Right lobe of liver (tissue), 6 donors: Measurements from ENCODE around the gene ECE1. TPM values are rescaled to one million over a fixed set of nuclear protein-coding genes. Genes with fewer than 3 reads are reported as not detected.

Experiments used
- ATAC-seq, 4 donors: fragments of 200-7000 bp; cut with Tn5 transposase; one replicate each; pipeline ENCODE4 v1.9.1; 2020; ENCODE audit warnings: mild to moderate bottlenecking in 4 of 4, moderate library complexity in 4 of 4
- DNase-seq, 3 donors: peaks; one replicate each; pipeline ENCODE4 v3.0.0-alpha.2; 2020
- H3K27ac ChIP-seq, 3 donors: fragments of 200-600 bp; one replicate each; pipeline ENCODE4 v1.8.0; 2022
- H3K27me3 ChIP-seq, 2 donors: fragments of 200-600 bp; one replicate each; pipeline ENCODE4 v1.8.0; 2022
- H3K36me3 ChIP-seq, 4 donors: fragments of 200-600 bp; sonication (generic) in 1 of 4; one replicate each; pipeline versions ENCODE4 v1.5.1 to v1.8.0; 2017 to 2022; ENCODE audit warnings: control low read depth in 1 of 4
- H3K4me1 ChIP-seq, 4 donors: fragments of 200-600 bp; sonication (generic) in 1 of 4; one replicate each; pipeline versions ENCODE4 v1.5.1 to v1.8.0; 2017 to 2022; ENCODE audit warnings: control low read depth in 1 of 4
- H3K4me3 ChIP-seq, 3 donors: fragments of 200-600 bp; one replicate each; pipeline ENCODE4 v1.8.0; 2022
- H3K9me3 ChIP-seq, 4 donors: fragments of 200-600 bp; sonication (generic) in 1 of 4; one replicate each; pipeline versions ENCODE4 v1.5.1 to v1.8.0; 2017 to 2022; ENCODE audit warnings: control low read depth in 1 of 4
- POLR2A ChIP-seq: fragments of 450-650 bp; IDR thresholded peaks from one replicate; pipeline ENCODE4 v1.6.1; 2017; ENCODE audit warnings: antibody characterized with exemption, mild to moderate bottlenecking
- WGBS: methylation state at CpG from one replicate; pipeline ENCODE4 v1.1.6; 2018; ENCODE audit warnings: low coverage, low lambda C conversion rate; ENCODE audit not compliant: insufficient coverage; ENCODE audit errors: missing lambda C conversion rate; 5-methylcytosine and 5-hydroxymethylcytosine counted together
- intact Hi-C, 2 donors: fragments of 100-400 bp; cut with DNase I; formaldehyde crosslinking; loops; one replicate each; pipeline versions ENCODE4 v1.11.2 to v1.14.1; 2022
- total RNA-seq, 6 experiments: library from RNA; depleted of rRNA in 2 of 6; stranded (reverse); fragments of >200 nt in 2 of 6; fragmentation: NEBNext Ultra II Directional in 3 of 6; extraction: Animal tissue kit (Norgen Biotek cat#: 25700) in 3 of 6; gene quantifications; one replicate each; pipeline versions ENCODE4 v1.1.0 to v1.2.4, GENCODE V29; 2016 to 2023
- TF ChIP-seq, protein P1 (sequence below), 4 donors: fragments of 200-600 bp in 3 of 4; fragments of 450-650 bp in 1 of 4; IDR thresholded peaks; one replicate each; pipeline versions ENCODE4 v1.5.1 to v1.8.0; 2016 to 2022; ENCODE audit warnings: antibody characterized with exemption in 4 of 4, mild to moderate bottlenecking in 2 of 4
- donor health status: DM: no; HTN: yes; CAD: no.
- donor health status: DM: no; HTN: no; CAD: no.
- donor health status: DM: no; HTN: no; CAD: no.
- donor health status: DM: no; HTN: yes; CAD: no.
- donor health status: DM: no; HTN: yes; CAD: no.

ECE1 gene
- total RNA-seq, 6 experiments from 2014 or later: 39.7 to 61.3 (median 43.8) TPM

DNA sequence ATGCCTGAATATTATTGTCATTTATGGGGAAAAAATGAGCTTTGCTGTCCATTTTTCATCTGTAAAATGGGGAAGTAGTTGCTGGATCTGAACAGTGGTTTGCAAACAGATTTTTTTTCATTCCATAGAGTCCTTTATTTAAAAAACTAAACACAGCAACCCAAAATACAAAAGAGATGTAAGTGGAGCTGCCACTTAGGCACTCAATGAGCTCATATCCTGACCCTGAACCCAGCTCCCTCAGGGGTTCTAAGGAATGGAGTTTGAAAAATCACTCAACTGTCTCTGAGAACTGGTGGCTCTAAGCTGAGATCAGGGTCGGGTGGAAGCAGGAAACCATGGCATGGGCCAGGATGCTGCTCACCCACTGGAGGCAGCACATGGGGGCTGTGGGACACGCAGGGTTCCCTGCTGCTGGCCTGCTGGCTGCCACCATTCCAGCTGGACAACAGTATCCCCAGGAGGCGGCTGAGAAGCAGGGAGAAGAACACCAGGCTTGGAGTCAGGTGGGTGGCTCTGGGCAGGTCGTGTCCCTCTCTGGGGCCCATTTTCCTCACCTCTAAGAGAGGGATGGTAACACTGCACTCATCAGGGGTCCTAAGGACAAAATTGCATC is 9.6 kb upstream of the ECE1 start:
- Histone ChIP-seq H3K36me3 (no peaks in the 10 kb centered on the region), H3K4me1 (no peaks in the 10 kb centered on the region), H3K27ac (no peak overlapping the region), H3K4me3 (no peak overlapping the region), H3K27me3 (no peaks in the 10 kb centered on the region), H3K9me3 (no peaks in the 10 kb centered on the region)
- DNase-seq: no peak
- WGBS: 43% methylated on average over 1 of the region's 4 CpGs
- intact Hi-C loops: no loop called here
- ATAC-seq: no peak
- TF ChIP-seq, protein P1, sequence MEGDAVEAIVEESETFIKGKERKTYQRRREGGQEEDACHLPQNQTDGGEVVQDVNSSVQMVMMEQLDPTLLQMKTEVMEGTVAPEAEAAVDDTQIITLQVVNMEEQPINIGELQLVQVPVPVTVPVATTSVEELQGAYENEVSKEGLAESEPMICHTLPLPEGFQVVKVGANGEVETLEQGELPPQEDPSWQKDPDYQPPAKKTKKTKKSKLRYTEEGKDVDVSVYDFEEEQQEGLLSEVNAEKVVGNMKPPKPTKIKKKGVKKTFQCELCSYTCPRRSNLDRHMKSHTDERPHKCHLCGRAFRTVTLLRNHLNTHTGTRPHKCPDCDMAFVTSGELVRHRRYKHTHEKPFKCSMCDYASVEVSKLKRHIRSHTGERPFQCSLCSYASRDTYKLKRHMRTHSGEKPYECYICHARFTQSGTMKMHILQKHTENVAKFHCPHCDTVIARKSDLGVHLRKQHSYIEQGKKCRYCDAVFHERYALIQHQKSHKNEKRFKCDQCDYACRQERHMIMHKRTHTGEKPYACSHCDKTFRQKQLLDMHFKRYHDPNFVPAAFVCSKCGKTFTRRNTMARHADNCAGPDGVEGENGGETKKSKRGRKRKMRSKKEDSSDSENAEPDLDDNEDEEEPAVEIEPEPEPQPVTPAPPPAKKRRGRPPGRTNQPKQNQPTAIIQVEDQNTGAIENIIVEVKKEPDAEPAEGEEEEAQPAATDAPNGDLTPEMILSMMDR (IDR thresholded peaks at IDR 0.05): no peak
- TF ChIP-seq POLR2A: no peak

GRCh38 chr1:21298981-21299391 is 8.7 kb upstream of the ECE1 start:
- WGBS: 81% methylated on average over 3 of the region's 3 CpGs
- intact Hi-C loops: no loop called here
- Histone ChIP-seq H3K27me3 (no peaks in the 10 kb centered on the region), H3K36me3 (no peaks in the 10 kb centered on the region), H3K4me1 (no peaks in the 10 kb centered on the region), H3K9me3 (no peaks in the 10 kb centered on the region), H3K4me3 (no peak overlapping the region), H3K27ac (no peak overlapping the region)
- ATAC-seq (no peak), DNase-seq (no peak)
- TF ChIP-seq, protein P1 (IDR thresholded peaks at IDR 0.05): no peak
- TF ChIP-seq POLR2A: no peak

DNA sequence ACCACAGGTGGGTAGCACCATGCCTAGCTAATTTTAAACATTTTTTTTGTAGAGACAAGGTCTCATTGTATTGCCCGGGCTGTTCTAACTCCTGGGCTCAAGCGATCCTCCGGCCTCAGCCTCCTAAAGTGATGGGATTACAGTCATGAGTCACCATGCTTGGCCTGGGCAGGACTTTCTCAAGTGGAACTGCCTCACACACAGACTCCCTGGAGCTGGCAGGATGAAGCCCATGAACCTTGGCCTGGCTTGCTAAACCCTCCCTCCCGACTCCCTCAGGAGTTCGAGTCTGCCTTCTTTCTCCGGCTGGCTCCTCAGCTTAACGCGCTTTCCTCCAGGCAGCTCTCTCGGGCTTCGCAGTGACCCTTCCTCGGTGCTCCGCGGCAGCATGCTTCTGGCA is 7.7 kb upstream of the ECE1 start:
- no peak for TF ChIP-seq POLR2A
- TF ChIP-seq, protein P1 (IDR thresholded peaks at IDR 0.05): no peak
- Histone ChIP-seq H3K9me3 (no peaks in the 10 kb centered on the region), H3K4me3 (no peak overlapping the region), H3K27ac (no peak overlapping the region), H3K4me1 (no peaks in the 10 kb centered on the region), H3K36me3 (no peaks in the 10 kb centered on the region), H3K27me3 (no peaks in the 10 kb centered on the region)
- 86% methylated on average over 7 of the region's 13 CpGs for WGBS
- intact Hi-C loops: no loop called here
- no peak for ATAC-seq
- no peak for DNase-seq

GRCh38 chr1:21296509-21297354 is 6.5 kb upstream of the ECE1 start:
- H3K27ac ChIP-seq: no peak overlapping the region

More at GRCh38 chr1:21296509-21297354, 6.5 kb upstream of the ECE1 start:
- TF ChIP-seq, protein P1 (IDR thresholded peaks at IDR 0.05): no peak
- TF ChIP-seq POLR2A: no peak
- no peaks in the 10 kb centered on the region for H3K4me1 ChIP-seq
- DNase-seq (no peak), ATAC-seq (peak; percentile 6 to 24 (median 12))
- WGBS: 100% methylated on average over 1 of the region's 7 CpGs
- no peak overlapping the region for H3K4me3 ChIP-seq
- no peaks in the 10 kb centered on the region for H3K9me3 ChIP-seq
- no peaks in the 10 kb centered on the region for H3K27me3 ChIP-seq
- H3K36me3 ChIP-seq: no peaks in the 10 kb centered on the region
- intact Hi-C loops: no loop called here
